Endothelial cell (in vitro differentiated cells): ENCODE data around the gene MBOAT7. TPM values are rescaled to one million over a fixed set of nuclear protein-coding genes. Genes with fewer than 3 reads are reported as not detected.
"Not testable (repeated sequence)": the region's sequence is repeated elsewhere in the genome, so short reads cannot be mapped to it uniquely, and the experiment has no call there.

Experiments used
- DNase-seq: peaks from one replicate; pipeline ENCODE4 v3.0.0; 2021; ENCODE audit warnings: low spot score
- H3K27ac Mint-ChIP-seq: one replicate; pipeline ENCODE4 v1.8.0; 2021; ENCODE audit warnings: mixed read lengths, inconsistent platforms; ENCODE audit not compliant: unreplicated experiment
- H3K27me3 Mint-ChIP-seq: one replicate; pipeline ENCODE4 v1.8.0; 2021; ENCODE audit warnings: mild to moderate bottlenecking, moderate library complexity, mixed read lengths, inconsistent platforms; ENCODE audit not compliant: unreplicated experiment
- H3K36me3 Mint-ChIP-seq: one replicate; pipeline ENCODE4 v1.8.0; 2021; ENCODE audit warnings: mild to moderate bottlenecking, low read depth, mixed read lengths, inconsistent platforms; ENCODE audit not compliant: unreplicated experiment
- H3K4me1 Mint-ChIP-seq: one replicate; pipeline ENCODE4 v1.8.0; 2021; ENCODE audit warnings: mild to moderate bottlenecking, mixed read lengths, inconsistent platforms; ENCODE audit not compliant: unreplicated experiment
- H3K4me3 Mint-ChIP-seq: one replicate; pipeline ENCODE4 v1.8.0; 2021; ENCODE audit warnings: mild to moderate bottlenecking, mixed read lengths, inconsistent platforms; ENCODE audit not compliant: unreplicated experiment
- H3K9me3 Mint-ChIP-seq: one replicate; pipeline ENCODE4 v1.8.0; 2021; ENCODE audit warnings: mixed read lengths, inconsistent platforms; ENCODE audit not compliant: unreplicated experiment
- total RNA-seq: library from RNA; stranded (reverse); fragmentation: NEBNext Ultra II Directional; extraction: Animal tissue kit (Norgen Biotek cat#: 25700); gene quantifications from one replicate; pipeline ENCODE4 v1.2.1, GENCODE V29; 2021; ENCODE audit not compliant: unreplicated experiment
- TF ChIP-seq, protein P1 (sequence below): fragments of 200-600 bp; sonication (generic); IDR thresholded peaks from one replicate; pipeline ENCODE4 v1.5.0; 2021; ENCODE audit warnings: antibody characterized with exemption; ENCODE audit not compliant: unreplicated experiment

The MBOAT7 gene
- total RNA-seq, 1 donor from 2014 or later: 203 TPM

- H3K27me3 Mint-ChIP-seq: peaks cover 5% of the 10 kb centered on the region
- H3K4me1 Mint-ChIP-seq: peaks cover 9% of the 10 kb centered on the region
- TF ChIP-seq, protein P1, sequence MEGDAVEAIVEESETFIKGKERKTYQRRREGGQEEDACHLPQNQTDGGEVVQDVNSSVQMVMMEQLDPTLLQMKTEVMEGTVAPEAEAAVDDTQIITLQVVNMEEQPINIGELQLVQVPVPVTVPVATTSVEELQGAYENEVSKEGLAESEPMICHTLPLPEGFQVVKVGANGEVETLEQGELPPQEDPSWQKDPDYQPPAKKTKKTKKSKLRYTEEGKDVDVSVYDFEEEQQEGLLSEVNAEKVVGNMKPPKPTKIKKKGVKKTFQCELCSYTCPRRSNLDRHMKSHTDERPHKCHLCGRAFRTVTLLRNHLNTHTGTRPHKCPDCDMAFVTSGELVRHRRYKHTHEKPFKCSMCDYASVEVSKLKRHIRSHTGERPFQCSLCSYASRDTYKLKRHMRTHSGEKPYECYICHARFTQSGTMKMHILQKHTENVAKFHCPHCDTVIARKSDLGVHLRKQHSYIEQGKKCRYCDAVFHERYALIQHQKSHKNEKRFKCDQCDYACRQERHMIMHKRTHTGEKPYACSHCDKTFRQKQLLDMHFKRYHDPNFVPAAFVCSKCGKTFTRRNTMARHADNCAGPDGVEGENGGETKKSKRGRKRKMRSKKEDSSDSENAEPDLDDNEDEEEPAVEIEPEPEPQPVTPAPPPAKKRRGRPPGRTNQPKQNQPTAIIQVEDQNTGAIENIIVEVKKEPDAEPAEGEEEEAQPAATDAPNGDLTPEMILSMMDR: no peak
- H3K27ac Mint-ChIP-seq: no peak overlapping the region
- DNase-seq: no peak
- H3K36me3 Mint-ChIP-seq: peaks cover 4% of the 10 kb centered on the region
- H3K9me3 Mint-ChIP-seq: no peaks in the 10 kb centered on the region
- no peak overlapping the region for H3K4me3 Mint-ChIP-seq
Observed at GRCh38 chr19:54173359-54173699, 16.1 kb downstream of the MBOAT7 start.

DNA sequence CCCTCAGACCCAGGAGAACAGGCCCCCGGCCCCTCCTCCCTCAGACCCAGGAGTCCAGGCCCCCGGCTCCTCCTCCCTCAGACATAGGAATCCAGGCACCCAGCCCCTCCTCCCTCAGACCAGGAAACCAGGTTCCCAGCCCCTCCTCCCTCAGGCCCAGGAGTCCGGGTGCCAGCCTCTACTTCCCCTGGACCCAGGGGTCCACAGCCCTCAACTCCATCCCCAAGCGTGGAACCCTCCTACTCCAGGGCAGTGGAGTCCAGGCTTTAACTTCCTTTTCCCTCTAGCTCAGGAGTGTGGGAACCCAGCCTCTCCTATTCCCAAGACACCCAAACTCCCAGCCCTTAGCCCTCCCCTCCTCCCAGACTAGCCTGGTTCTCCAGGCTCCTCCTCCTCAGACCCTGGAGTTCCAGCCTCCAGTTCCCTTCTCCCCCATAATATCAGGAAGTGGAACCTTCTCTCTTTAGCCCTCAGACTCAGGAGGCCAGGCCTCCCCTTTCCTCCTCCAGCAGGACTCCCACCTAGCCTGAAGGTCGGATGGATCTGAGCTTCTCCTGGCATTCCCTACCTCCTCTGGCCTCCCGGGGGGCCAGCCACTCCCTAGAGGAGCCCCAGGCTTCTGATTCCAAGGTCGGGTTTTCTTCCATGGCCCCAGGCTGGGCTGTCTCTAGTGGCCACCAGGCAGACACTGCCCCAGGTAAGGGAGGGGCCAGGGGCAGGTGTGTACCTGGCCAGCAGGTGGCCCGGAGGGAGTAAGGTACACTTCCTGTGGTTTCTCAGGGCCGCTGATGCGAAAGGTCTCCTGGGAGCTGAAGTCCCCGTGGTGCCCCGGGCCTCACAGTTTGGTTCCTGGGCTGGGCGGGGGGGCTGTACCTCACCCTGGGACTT lies 16.7 kb downstream of the MBOAT7 start, which contains the start of gene TMC4:
Gene TMC4 (minus strand): TSS at position 690 of the 888 bp plus-strand sequence. CDS start 43 bp downstream, at position 647.
- H3K27ac Mint-ChIP-seq: peak within 1 kb of the TSS; percentile 9
- TF ChIP-seq, protein P1: no peak
- H3K9me3 Mint-ChIP-seq: no peaks in the 10 kb centered on the region
- H3K36me3 Mint-ChIP-seq: no peaks in the 10 kb centered on the region
- DNase-seq: no peak
- peaks cover 9% of the 10 kb centered on the region for H3K4me1 Mint-ChIP-seq
- peaks cover 1% of the 10 kb centered on the region for H3K27me3 Mint-ChIP-seq
- no peak within 1 kb of the TSS for H3K4me3 Mint-ChIP-seq

DNA sequence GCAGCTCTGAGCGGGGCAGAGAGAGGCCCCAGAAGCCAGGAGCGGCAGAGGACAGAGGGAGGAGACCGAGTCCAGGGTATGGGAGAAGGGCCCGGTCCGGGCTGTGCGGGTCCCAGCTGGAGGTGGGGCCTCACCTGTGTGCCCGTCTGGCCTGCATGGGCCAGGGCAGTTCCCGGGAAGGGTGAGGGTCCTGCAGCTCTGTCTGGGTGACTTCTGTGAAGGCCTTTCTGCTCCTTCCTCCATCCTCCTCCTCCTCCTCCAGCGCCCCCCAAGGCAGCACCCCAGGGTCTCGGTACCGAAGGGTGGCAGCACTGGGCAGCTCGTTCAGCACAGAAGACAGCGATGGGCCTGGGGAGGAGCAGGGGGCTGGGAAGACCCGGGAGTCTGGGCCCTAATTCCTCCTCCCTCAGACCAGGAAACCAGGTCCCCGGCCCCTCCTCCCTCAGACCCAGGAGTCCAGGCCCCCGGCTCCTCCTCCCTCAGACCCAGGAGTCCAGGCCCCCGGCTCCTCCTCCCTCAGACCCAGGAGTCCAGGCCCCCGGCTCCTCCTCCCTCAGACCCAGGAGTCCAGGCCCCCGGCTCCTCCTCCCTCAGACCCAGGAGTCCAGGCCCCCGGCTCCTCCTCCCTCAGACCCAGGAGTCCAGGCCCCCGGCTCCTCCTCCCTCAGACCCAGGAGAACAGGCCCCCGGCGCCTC lies 17.5 kb downstream of the MBOAT7 start:
- H3K4me1 Mint-ChIP-seq, H3K36me3 Mint-ChIP-seq, H3K27me3 Mint-ChIP-seq, H3K9me3 Mint-ChIP-seq, DNase-seq: not testable (repeated sequence)
- peak overlapping the region; percentile 22 for H3K27ac Mint-ChIP-seq
- peak overlapping the region; percentile 54 for H3K4me3 Mint-ChIP-seq

- Mint-ChIP-seq H3K9me3 (no peaks in the 10 kb centered on the region), H3K4me1 (peaks cover 9% of the 10 kb centered on the region), H3K4me3 (no peak overlapping the region), H3K36me3 (peaks cover 5% of the 10 kb centered on the region), H3K27me3 (peaks cover 12% of the 10 kb centered on the region), H3K27ac (no peak overlapping the region)
- DNase-seq: no peak
- TF ChIP-seq, protein P1: no peak
Observed at GRCh38 chr19:54169149-54169740, 20.1 kb downstream of the MBOAT7 start.

DNA sequence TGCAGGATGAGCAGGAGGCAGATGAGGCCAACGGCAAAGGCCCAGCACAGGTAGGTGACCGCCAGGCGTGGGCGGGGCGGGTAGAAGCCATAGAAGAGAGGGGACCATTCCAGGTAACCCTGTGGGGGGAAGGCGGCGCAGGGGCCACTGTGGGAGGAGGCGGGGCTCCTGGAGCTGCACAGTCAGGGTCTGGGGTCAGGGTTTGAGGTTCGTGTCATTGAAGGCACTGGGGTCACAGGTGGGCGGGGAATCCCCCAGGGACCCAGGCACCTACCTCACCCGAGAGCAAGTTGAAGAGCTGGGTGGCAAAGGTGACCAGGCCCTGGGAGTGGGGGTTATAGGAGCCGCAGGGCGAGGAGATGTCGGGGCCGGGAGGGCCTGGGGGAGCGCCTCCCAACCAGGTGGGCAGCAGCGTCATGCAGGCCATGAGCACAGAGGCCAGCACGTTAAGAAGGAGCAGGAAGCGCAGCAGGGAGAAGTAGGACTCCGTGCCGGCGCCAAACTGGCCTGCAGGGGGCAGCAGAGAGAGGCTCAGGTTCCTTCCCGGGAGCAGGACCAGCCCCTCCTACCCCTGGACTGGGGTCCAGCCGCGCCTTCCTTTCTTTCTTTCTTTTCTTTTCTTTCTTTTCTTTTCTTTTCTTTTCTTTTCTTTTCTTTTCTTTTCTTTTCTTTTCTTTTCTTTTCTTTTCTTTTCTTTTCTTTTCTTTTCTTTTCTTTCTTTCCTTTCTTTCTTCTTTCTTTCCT lies 21.0 kb downstream of the MBOAT7 start:
- TF ChIP-seq, protein P1: peak; percentile 91
- peaks cover 5% of the 10 kb centered on the region for H3K36me3 Mint-ChIP-seq
- H3K9me3 Mint-ChIP-seq: no peaks in the 10 kb centered on the region
- no peak overlapping the region for H3K4me3 Mint-ChIP-seq
- peaks cover 7% of the 10 kb centered on the region for H3K4me1 Mint-ChIP-seq
- no peak overlapping the region for H3K27ac Mint-ChIP-seq
- peak; percentile 96 for DNase-seq
- peaks cover 14% of the 10 kb centered on the region for H3K27me3 Mint-ChIP-seq
